NCI-H2196 (cell line): Measurements from ENCODE around the gene LRP1B.
"Not testable (repeated sequence)": the region's sequence is repeated elsewhere in the genome, so short reads cannot be mapped to it uniquely, and the experiment has no call there.

Experiments used
- DNase-seq: peaks from one replicate; lab custom pipeline; 2025; ENCODE audit not compliant: unreplicated experiment; lab: John Stamatoyannopoulos, UW

LRP1B gene

DNA sequence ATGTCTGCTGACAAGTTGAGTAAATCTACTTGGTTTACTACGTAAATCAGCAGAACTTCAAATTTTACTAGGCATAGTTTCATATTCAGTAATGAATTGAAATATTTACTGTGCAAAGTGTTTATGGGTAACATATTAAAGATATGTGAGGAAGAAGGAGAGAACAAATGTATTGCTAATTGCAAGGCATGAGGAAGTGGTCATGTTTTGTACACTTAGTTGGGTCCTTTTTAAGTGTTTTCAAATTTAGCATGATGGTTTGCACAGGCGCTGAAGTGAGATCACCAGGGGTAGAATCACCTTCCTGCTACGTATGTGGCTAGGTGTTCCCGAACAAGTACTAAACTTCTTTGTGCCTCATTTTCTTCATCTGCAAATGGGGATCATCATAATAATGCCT, 1534.4 kb downstream of the LRP1B start:
- no peak for DNase-seq

GRCh38 chr2:140595107-140595506, 1535.7 kb downstream of the LRP1B start:
- no peak for DNase-seq

DNA sequence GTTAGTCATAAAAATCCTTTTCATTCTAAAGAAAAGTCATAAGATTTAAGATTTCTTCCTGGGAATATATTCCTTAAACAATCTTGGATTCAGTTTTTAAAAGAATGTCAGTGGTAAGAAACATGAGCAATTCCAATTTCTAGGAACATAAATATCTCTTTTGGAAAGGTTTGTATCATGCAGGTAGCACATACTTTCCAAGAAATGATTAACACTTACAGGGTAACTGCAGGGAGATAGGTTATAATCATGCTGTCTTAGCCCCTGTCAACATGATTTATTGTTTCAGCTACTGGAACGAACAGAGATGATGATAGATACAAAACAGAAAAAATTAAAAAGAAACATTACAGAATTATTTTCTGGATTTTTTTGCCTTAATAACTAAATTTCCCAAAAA, 1537.7 kb downstream of the LRP1B start:
- no peak for DNase-seq

DNA sequence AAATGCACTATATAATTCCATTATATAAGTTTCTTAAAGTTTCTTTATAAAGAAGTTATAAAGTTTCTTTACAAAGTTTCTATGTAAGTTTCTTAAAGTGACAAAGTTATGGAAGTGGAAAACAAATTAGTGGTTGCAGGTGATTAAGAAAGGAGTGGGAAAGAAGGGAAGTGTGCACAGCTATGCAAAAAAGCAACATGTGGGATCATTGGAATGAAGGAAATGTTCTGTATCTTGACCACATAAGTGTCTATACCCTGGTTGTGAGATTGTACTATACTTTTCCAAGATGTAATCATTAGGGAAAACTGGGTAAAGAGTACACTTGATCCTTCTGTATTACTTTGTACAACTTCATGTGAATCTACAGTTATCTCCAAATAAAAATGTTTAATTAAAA, 1541.1 kb downstream of the LRP1B start:
- DNase-seq, result no peak

- DNase-seq, result no peak
These were observed 1541.5 kb downstream of the LRP1B start for GRCh38 chr2:140589273-140589672.

DNA sequence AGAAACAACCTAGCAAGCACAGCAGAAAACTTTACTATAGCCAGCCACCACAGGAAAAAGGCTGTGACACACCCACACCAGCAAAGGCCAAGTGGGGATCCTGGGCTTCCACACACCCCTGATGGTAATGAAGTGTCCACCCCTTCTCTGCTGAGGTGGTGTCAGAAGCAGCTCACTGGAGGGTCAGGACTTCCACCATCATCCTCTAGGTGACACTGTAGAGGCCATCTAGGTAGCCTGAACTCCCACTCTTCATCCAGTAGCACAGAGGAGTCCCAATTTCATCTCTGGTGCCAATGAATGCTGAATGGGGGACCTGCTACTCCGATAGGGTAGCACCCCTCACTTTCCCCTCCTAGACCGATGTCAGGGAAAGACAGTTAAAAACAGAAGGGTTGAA, 1544.4 kb downstream of the LRP1B start:
- no peak for DNase-seq

GRCh38 chr2:140585016-140585415, 1545.8 kb downstream of the LRP1B start:
- DNase-seq, result no peak

DNA sequence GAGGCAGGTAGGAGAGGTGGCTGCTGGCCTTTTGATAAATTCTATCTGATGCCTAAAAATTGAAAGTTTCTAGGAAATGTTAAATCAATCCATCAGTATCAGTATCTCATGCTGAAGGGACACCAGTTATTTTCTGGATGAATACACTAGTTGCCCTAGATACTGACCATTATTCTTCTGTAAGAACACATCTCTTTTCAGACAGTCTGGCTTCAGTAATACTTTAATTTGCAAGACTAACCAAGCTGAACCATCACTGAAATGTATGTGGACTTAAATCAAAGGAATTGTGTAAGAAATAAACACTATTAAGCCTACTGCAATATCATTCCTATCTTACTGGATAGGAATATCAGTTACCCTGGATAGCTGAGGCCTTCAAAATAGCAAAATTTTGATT, 1546.3 kb downstream of the LRP1B start:
- DNase-seq, result no peak

- DNase-seq, result no peak
These were observed 1550.2 kb downstream of the LRP1B start for GRCh38 chr2:140580532-140581151.

- DNase-seq, result no peak
These were observed 1553.4 kb downstream of the LRP1B start for GRCh38 chr2:140577453-140577852.

DNA sequence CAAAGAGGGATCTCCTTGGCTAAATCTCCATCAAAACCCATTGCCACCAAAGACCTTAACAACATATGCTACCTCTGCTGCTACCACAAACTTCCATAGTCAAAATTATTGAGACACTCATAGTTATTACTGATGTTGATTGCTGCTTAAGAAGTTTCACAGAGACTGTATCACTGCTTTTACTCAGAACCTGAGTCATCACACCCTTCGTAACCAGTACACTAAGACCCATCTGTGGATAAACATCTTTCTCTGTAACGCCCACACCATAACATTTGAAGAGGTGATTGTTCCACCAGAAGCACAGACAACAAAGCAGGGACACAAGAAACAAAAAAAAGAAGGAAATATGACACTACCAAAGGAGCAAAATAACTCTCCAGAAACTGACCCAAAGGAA, 1563.1 kb downstream of the LRP1B start:
- DNase-seq, result no peak

DNA sequence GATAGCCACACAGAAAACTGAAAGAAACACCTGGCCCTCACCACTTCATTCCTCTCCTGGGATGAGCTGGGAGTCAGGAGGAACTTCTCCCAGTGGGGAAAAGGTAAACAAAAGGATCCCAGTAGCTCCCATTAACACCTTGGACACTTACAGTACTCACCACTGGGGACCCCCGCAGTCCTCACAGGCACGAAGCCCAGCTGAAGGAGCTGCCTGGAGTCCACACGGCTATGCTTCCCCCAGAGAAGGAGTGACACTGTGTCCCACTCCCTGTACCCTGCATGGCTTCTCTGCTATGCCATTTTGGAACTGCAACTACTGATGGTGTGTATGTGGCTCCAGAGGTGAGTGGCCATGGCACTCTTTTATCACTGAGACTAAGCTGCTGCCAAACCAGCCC, 1565.1 kb downstream of the LRP1B start:
- DNase-seq, result no peak

DNA sequence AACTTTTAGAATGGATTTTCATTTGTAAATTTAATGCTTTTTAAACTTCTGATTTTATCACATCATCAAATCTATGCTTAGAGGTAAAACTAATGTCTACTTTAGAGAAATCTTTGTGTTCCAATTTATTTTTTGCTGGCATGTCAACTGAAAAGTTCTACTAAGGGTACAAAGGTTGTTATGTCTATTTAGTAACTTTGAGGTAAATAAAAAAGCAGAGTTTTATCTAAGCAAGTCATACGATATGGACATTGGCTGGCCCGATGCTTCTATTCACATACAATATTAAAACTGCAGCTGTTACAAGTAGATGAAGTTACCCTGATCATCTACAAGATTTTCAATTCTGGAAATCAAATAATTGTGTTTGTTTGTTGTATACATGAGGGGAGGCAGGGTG, 1575.1 kb downstream of the LRP1B start:
- no peak for DNase-seq

- DNase-seq, result no peak
These were observed 1578.2 kb downstream of the LRP1B start for GRCh38 chr2:140552634-140553033.

GRCh38 chr2:140551287-140551686, 1579.5 kb downstream of the LRP1B start:
- no peak for DNase-seq

DNA sequence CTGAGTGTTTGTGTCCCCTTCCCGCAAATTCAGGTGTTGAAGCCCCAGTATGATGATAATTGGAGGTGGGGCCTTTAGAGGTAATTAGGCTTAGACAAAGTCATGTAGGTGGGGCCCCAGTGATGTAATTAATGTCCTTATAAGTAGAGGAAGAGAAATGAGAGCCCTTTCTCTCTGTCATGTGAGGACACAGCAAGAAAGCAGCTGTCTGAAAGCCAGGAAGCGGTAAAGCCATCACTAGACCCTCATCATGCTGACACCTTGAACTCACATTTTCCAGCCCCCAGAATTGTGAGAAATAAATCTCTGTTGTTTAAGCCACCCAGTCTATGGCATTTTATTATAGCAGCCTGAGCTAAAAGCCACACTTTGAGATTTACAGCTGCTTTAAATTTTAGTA, 1580.0 kb downstream of the LRP1B start:
- DNase-seq, result no peak

DNA sequence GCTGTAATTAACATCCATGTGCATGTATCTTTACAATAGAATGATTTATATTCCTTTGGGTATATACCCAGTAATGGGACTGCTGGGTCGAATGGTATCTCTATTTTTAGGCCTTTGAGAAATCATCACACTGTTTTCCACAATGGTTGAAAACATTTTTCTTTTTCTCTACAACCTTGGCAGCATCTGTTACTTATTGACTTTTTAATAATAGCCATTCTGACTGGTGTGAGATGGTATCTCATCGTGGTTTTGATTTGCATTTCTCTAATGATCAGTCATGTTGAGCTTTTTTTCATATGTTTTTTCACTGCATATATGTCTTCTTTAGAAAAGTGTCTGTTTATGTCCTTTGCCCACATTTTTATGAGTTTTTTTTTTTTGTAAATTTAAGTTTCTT, 1586.0 kb downstream of the LRP1B start:
- DNase-seq, result not testable (repeated sequence)

- DNase-seq, result no peak
These were observed 1588.2 kb downstream of the LRP1B start for GRCh38 chr2:140542627-140543026.

DNA sequence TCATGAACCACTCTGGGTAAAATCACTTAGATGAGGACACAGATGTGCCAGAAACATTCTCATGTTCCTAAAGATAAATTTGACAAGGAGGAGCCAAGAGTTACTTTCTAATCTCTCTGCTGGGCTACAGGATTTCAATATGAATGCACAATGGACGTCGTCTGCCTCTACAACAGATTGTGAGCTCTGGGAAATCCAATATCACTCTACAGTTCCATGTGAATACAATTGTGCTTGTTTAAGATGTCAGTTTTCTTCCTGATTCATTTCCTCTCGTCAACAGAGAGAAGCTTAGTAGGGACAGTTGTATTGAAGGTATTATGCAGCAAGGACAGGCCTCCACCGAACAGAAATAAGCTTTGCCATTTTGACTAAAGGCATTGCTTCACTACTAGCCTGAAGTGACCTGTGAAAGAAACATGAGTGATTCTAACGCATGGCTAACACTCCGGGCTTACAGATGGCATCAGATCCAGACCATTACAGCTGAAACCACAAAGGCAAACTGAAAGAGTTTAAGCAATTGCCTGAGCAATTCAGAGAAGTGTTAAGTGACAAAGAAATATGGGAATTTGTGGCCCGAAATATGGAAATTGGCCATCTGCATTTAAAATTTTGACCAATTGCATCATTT, 1591.5 kb downstream of the LRP1B start:
- DNase-seq, result no peak

- DNase-seq, result no peak
These were observed 1601.1 kb downstream of the LRP1B start for GRCh38 chr2:140529706-140530105.

GRCh38 chr2:140528982-140529381, 1601.8 kb downstream of the LRP1B start:
- no peak for DNase-seq

GRCh38 chr2:140526575-140526974, 1604.2 kb downstream of the LRP1B start:
- no peak for DNase-seq

GRCh38 chr2:140512106-140512505, 1618.7 kb downstream of the LRP1B start:
- no peak for DNase-seq
